MM.1S (cell line): ENCODE results near the gene LGALS8.

Source experiments
- CTCF ChIP-seq: fragments of 300-600 bp; sonication (generic); IDR thresholded peaks from 2 replicates; pipeline ENCODE4 v1.5.1; 2016; ENCODE audit warnings: antibody characterized with exemption, low read length, mixed read lengths
- EZH2 ChIP-seq: fragments of 300-600 bp; sonication (generic); optimal IDR thresholded peaks from 2 replicates; pipeline ENCODE3; 2017; ENCODE audit warnings: low read depth, mild to moderate bottlenecking, antibody characterized with exemption, low read length, mixed read lengths
- EZH2phosphoT487 ChIP-seq: fragments of 300-600 bp; sonication (generic); IDR thresholded peaks from 2 replicates; pipeline ENCODE4 v1.6.1; 2018; ENCODE audit warnings: antibody characterized with exemption, low read length

GRCh38 chr1:236548452-236548851 lies 24.7 kb downstream of the LGALS8 start:
- TF ChIP-seq CTCF (no peak), EZH2 (no peak), EZH2phosphoT487 (no peak)
